Endothelial cell of umbilical vein (primary cell): ENCODE data around the gene FALEC.

Experiments
- CTCF ChIP-seq, 2 donors: IDR thresholded peaks; 1 replicate in 1 of 2; 2 replicates in 1 of 2; pipeline ENCODE4 v1.5.1; 2011; ENCODE audit warnings: low read length in 2 of 2, mild to moderate bottlenecking in 2 of 2, moderate library complexity in 2 of 2, control low read depth in 1 of 2, inconsistent platforms in 1 of 2, low read depth in 1 of 2; ENCODE audit not compliant: insufficient read depth in 1 of 2; ENCODE audit errors: extremely low read depth in 1 of 2
- EZH2 ChIP-seq: IDR thresholded peaks from 2 replicates; pipeline ENCODE4 v1.6.1; 2012; ENCODE audit warnings: borderline replicate concordance, low read depth, mild to moderate bottlenecking, moderate library complexity, low read length, inconsistent platforms; ENCODE audit not compliant: severe bottlenecking
- MYC ChIP-seq: IDR thresholded peaks from one replicate; pipeline ENCODE4 v1.6.1; 2011; ENCODE audit warnings: mild to moderate bottlenecking, low read depth, low read length

GRCh38 chr1:150553392-150554085 is 38.0 kb downstream of the FALEC start:
- TF ChIP-seq EZH2 (no peak), CTCF (IDR thresholded peaks at IDR 0.05; ENCODE audit: extremely low read depth in 1 of 2, insufficient read depth in 1 of 2, low read depth in 1 of 2, low read length in 2 of 2) (no peak), MYC (no peak)
